Activated naive CD8-positive, alpha-beta T cell treated with anti-CD3 and anti-CD28 coated beads for 36 hours (primary cell): ENCODE data around the gene FER. TPM values are rescaled to one million over a fixed set of nuclear protein-coding genes. Genes with fewer than 3 reads are reported as not detected.
"Not testable (repeated sequence)": the region's sequence is repeated elsewhere in the genome, so short reads cannot be mapped to it uniquely, and the experiment has no call there.

Source experiments
- DNase-seq: peaks from one replicate; pipeline ENCODE4 v3.0.0; 2021
- H3K27ac Mint-ChIP-seq: one replicate; pipeline ENCODE4 v1.8.0; 2022; ENCODE audit warnings: mild to moderate bottlenecking, moderate library complexity, mixed read lengths
- H3K27me3 Mint-ChIP-seq: one replicate; pipeline ENCODE4 v1.8.0; 2022; ENCODE audit warnings: mild to moderate bottlenecking, mixed read lengths
- H3K36me3 Mint-ChIP-seq: one replicate; pipeline ENCODE4 v1.8.0; 2021; ENCODE audit warnings: mild to moderate bottlenecking, mixed read lengths
- H3K4me1 Mint-ChIP-seq: one replicate; pipeline ENCODE4 v1.8.0; 2021; ENCODE audit warnings: mixed read lengths
- H3K4me3 Mint-ChIP-seq: one replicate; pipeline ENCODE4 v1.8.0; 2022; ENCODE audit warnings: mild to moderate bottlenecking, moderate library complexity, mixed read lengths
- H3K9me3 Mint-ChIP-seq: one replicate; pipeline ENCODE4 v1.8.0; 2022; ENCODE audit warnings: mixed read lengths
- total RNA-seq, 2 experiments: library from RNA; stranded (reverse); gene quantifications; one replicate each; pipeline ENCODE4 v1.2.3, GENCODE V29; 2021

FER gene
- total RNA-seq, 2 experiments from 2014 or later = 9.0 to 9.1 TPM

DNA sequence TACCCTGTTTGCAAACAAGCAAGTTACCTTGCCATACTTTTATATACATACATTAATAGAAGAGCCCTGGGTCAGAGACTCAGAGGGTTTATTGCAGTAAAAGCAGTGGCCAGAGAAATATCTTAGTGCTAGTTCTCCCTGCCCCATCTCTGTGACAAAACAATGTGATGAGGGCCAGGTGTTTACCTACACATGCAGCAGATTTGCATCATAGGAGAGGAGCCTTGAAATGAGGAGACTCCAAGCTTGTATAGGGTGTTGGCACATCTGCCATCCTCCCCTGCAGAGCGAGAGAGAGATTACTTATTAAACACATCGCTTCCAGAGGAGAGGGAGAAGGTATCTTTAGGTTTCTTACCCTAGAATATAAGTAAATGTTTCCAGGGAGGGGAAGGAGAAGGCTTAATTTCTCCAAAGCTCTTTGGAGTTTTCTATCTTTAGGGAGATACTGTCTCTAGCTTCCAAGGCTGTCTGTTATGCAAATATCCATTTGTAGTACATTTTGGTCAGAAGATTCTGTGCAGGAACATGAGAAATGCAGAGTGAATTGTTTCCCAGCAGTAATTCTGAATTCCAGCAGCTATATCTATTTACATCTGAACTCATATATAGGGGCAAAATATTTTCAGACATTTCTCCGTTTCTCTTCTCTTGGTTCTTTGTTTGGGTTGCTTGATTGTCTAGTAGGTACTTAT lies 15.7 kb downstream of the FER start:
- peaks cover 26% of the 10 kb centered on the region for H3K4me1 Mint-ChIP-seq

DNA sequence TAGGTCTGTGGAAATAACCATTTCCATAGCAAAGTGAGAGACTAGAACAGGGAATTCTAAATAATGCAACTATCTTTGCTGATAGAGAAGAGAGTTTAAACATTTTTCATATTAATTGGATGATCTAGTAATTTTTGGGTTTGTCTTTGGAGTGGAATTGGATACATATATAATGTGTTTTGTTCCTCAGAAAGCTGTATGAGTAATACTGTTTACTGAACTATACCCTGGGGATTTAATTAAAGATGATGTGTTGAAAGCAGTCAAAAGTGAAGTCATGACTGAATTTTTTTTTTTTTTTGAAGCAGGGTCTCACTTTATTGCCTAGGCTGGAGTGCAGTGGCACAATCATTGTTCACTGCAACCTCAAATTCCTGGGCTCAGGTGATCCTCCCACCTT lies 17.9 kb downstream of the FER start:
- peaks cover 4% of the 10 kb centered on the region for H3K36me3 Mint-ChIP-seq
- H3K4me1 Mint-ChIP-seq = peaks cover 24% of the 10 kb centered on the region
- no peaks in the 10 kb centered on the region for H3K9me3 Mint-ChIP-seq
- no peak overlapping the region for H3K27ac Mint-ChIP-seq
- no peak overlapping the region for H3K4me3 Mint-ChIP-seq
- no peaks in the 10 kb centered on the region for H3K27me3 Mint-ChIP-seq
- no peak for DNase-seq

More for the DNA sequence above, 15.7 kb downstream of the FER start:
- Mint-ChIP-seq H3K27me3 (no peaks in the 10 kb centered on the region), H3K27ac (no peak overlapping the region), H3K36me3 (peaks cover 11% of the 10 kb centered on the region), H3K4me3 (no peak overlapping the region), H3K9me3 (peaks cover 5% of the 10 kb centered on the region)
- no peak for DNase-seq

DNA sequence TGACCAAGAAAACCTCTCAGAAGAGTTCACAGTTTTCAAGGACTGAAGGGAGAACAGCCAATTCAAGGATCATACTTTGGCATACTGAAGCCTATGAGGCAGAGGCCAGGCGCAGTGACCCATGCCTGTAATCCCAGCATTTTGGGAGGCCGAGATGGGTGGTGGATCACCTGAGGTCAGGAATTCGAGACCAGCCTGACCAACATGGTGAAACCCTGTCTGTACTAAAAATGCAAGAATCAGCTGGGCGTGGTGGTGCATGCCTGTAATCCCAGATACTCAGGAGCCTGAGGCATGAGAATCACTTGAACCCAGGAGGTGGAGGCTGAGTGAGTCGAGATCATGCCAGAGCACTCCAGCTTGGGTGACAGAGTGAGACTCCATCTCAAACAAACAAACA lies 19.2 kb downstream of the FER start:
- not testable (repeated sequence) for H3K9me3 Mint-ChIP-seq, H3K36me3 Mint-ChIP-seq, H3K27ac Mint-ChIP-seq, H3K27me3 Mint-ChIP-seq, DNase-seq, H3K4me3 Mint-ChIP-seq
- H3K4me1 Mint-ChIP-seq = peaks cover 21% of the 10 kb centered on the region

DNA sequence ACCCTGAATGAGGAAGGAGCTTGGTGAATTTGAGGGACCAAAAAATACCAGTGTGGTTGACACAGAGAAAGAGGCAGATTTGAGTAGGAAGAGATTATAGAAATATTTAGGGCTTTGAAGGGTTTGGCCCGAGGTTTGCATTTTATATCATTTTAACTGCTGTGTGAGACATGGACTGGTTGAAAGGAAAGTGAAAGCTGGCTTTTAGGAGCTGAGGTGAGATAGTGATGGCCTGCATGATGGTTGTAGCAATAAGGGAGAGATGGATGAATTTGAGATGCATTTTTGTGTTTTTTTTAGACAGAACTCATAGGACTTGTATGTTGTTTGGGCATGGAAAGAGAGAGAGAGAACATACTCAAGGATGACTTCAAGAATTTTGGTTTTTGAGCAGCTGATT lies 21.7 kb downstream of the FER start:
- Mint-ChIP-seq H3K27ac (peak overlapping the region; percentile 12), H3K9me3 (peaks cover 8% of the 10 kb centered on the region), H3K27me3 (no peaks in the 10 kb centered on the region), H3K36me3 (peaks cover 7% of the 10 kb centered on the region), H3K4me3 (no peak overlapping the region), H3K4me1 (peaks cover 12% of the 10 kb centered on the region)
- no peak for DNase-seq

DNA sequence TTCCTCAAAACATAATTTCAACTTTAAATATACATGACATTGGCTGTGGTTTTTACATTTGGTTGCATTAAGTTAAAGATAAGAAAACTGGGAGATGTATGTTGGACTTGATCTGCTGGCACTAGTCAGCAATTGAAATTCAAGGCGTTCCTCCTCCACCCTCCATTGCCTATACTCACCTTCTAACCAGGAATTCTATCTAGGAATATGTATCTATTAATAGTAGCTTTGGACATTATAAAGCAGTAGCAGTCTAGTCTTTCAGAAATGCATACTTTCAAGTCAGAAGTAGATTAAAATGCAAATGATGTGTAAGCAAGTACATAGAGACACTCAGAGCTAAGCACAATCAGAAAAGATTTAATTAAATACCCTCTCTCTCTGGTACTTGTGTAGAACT lies 24.9 kb downstream of the FER start:
- Mint-ChIP-seq H3K9me3 (peaks cover 11% of the 10 kb centered on the region), H3K27me3 (no peaks in the 10 kb centered on the region), H3K4me1 (peaks cover 7% of the 10 kb centered on the region), H3K36me3 (peaks cover 15% of the 10 kb centered on the region), H3K27ac (no peak overlapping the region), H3K4me3 (no peak overlapping the region)
- no peak for DNase-seq

DNA sequence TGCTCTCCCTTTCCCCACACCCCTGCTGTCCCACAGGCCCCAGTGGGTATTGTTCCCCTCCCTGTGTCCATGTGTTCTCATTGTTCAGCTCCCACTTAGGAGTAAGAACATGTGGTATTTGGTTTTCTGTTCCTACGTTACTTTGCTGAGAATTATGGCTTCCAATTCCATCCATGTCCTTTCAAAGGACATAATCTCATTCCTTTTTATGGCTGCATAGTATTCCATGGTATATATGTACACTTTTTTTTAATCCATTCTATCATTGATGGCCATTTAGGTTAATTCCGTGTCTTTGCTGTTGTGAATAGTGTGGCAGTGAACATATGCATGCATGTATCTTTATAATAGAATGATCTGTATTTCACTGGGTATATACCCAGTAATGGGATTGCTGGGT lies 25.6 kb downstream of the FER start:
- Mint-ChIP-seq H3K27me3 (no peaks in the 10 kb centered on the region), H3K36me3 (peaks cover 18% of the 10 kb centered on the region)
- no peak for DNase-seq

DNA sequence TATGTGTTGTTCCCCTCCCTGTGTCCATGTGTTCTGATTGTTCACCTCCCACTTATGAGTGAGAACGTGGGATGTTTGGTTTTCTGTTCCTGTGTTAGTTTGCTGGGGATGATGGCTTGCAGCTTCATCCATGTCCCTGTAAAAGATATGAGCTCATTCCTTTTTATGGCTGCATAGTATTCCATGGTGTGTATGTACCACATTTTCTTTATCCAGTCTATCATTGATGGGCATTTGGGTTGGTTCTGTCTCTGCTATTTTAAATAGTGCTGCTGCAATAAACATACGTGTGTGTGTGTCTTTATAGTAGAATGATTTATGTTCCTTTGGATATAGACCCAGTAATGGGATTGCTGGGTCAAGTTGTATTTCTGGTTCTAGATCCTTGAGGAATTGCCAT lies 26.4 kb downstream of the FER start:
- not testable (repeated sequence) for H3K4me3 Mint-ChIP-seq, H3K27me3 Mint-ChIP-seq, H3K27ac Mint-ChIP-seq, DNase-seq, H3K4me1 Mint-ChIP-seq
- Mint-ChIP-seq H3K36me3 (peaks cover 24% of the 10 kb centered on the region), H3K9me3 (peaks cover 14% of the 10 kb centered on the region)

More for the DNA sequence above, 25.6 kb downstream of the FER start:
- H3K9me3 Mint-ChIP-seq = peaks cover 11% of the 10 kb centered on the region
- no peak overlapping the region for H3K27ac Mint-ChIP-seq
- peaks cover 7% of the 10 kb centered on the region for H3K4me1 Mint-ChIP-seq
- H3K4me3 Mint-ChIP-seq = no peak overlapping the region

DNA sequence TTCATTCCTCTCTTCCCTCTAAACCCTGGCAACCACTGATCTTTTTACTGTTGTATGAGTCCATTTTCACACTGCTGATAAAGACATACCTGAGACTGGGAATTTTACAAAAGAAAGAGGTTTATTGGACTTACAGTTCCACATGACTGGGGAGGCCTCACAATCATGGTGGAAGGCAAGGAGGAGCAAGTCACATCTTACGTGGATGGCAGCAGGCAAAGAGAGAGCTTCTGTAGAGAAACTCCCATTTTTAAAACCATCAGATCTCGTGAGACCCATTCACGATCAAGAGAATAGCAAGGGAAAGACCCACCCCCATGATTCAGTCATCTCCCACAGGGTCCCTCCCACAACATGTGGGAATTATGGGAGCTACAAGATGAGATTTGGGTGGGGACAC lies 29.9 kb downstream of the FER start:
- not testable (repeated sequence) for H3K4me3 Mint-ChIP-seq, DNase-seq, H3K27me3 Mint-ChIP-seq, H3K27ac Mint-ChIP-seq, H3K4me1 Mint-ChIP-seq
- H3K36me3 Mint-ChIP-seq = peaks cover 28% of the 10 kb centered on the region
- H3K9me3 Mint-ChIP-seq = peaks cover 16% of the 10 kb centered on the region

DNA sequence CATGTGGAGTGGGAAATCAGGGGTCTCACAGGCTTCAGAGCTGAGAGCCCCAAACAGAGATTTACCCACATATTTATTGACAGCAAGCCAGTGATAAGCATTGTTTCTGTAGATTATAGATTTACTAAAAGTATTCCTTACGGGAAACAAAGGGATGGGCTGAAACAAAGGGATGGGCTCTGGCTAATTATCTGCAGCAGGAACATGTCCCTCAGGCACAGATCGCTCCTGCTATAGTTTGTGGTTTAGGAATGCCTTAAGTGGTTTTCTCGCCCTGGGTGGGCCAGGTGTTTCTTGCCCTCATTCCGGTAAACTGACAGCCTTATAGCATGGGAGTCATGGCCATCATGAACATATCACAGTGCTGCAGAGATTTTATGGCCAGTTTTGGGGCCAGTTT lies 36.9 kb downstream of the FER start:
- H3K4me3 Mint-ChIP-seq, H3K27ac Mint-ChIP-seq, H3K9me3 Mint-ChIP-seq, DNase-seq, H3K27me3 Mint-ChIP-seq: not testable (repeated sequence)
- Mint-ChIP-seq H3K4me1 (peaks cover 11% of the 10 kb centered on the region), H3K36me3 (peaks cover 18% of the 10 kb centered on the region)

DNA sequence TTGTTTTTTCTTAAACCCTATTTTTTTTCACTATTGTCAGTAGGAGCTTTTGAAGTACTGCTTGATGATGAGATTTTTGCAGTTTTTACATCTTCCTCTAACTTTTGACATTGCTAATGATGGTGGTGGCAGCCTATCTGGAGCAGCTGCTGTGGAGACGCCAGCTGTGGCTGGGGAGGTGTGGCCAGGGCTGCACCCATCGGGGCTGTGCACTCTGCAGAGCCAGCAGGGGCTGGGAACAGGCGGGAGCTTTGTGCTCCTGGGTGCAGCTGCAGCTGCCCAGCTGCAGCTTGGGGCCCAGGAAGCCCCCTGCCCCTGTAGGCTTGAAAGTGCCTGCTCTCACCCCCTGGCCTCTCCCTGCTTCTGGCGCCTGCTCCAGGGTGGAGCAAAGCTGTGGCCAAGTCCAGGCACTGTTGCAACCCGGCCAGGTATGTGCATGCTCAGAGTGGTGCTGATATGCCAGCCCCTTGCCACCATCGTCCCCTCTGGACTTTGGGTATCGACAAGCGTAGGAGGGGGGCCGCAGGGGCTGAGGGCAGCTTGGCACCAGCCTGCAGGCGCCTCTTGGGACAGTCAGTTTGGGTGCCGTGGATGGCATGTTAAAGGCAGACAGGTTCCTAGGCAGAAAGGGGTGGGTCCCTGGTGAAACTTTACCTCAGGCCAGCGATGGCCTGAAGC lies 39.2 kb downstream of the FER start:
- Mint-ChIP-seq H3K4me3 (no peak overlapping the region), H3K27ac (no peak overlapping the region)

DNA sequence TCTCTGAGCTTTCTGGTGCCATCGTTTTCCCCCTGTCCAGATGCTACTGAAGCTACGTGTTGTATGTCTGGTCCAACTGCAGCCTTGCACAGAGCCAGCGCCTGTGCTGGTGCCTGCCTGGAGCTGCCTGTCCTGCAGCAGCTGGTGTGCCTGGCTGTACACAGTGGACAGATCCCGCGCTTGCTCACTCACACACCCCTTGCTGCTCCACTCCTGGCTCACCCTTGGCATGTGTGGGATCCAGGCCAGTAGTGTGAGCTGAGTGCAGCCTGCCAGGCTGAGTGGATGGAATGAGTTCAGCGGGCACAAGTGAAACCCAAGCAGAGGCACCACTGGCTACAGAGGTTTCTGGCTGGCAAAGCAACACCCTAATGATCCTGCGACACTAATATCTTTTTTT lies 40.4 kb downstream of the FER start:
- peaks cover 22% of the 10 kb centered on the region for H3K36me3 Mint-ChIP-seq
- no peak overlapping the region for H3K27ac Mint-ChIP-seq
- no peaks in the 10 kb centered on the region for H3K27me3 Mint-ChIP-seq
- no peak for DNase-seq
- H3K4me1 Mint-ChIP-seq = peaks cover 12% of the 10 kb centered on the region
- H3K9me3 Mint-ChIP-seq = peaks cover 2% of the 10 kb centered on the region
- H3K4me3 Mint-ChIP-seq = no peak overlapping the region

More for the DNA sequence above, 39.2 kb downstream of the FER start:
- peaks cover 22% of the 10 kb centered on the region for H3K36me3 Mint-ChIP-seq
- H3K27me3 Mint-ChIP-seq = no peaks in the 10 kb centered on the region
- no peak for DNase-seq
- peaks cover 4% of the 10 kb centered on the region for H3K9me3 Mint-ChIP-seq
- peaks cover 13% of the 10 kb centered on the region for H3K4me1 Mint-ChIP-seq

DNA sequence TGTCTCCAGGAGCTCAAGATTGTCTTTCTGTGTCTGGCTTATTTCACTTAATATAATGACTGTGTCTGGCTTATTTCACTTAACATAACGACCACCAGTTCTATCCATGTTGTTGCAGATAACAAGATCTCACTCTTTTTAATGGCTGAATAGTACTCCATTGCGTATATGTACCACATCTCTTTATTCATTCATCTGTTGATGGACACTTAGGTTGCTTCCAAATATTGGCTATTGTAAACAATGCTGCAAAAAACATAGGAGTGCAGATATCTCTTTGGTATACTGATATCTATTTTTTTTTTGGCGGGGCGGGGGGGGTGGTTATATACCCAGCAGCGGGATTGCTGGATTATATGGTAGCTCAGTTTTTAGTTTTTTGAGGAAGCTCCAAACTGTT lies 45.5 kb downstream of the FER start:
- H3K4me3 Mint-ChIP-seq = no peak overlapping the region

DNA sequence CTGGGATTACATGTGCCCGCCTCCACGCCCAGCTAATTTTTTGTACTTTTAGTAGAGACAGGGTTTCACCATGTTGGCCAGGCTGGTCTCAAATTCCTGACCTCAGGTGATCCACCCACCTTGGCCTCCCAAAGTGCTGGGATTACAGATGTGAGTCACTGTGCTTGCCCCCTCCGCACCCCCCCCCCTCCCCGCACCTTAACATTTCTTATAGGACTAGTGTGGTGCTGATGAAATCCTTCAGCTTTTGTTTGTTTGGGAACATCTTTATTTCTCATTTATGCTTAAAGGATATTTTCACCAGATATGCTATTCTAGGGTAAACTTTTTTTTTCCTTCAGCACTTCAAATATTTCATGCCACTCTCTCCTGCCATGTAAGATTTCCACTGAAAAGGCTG lies 46.7 kb downstream of the FER start:
- peaks cover 24% of the 10 kb centered on the region for H3K36me3 Mint-ChIP-seq
- not testable (repeated sequence) for H3K9me3 Mint-ChIP-seq, H3K27me3 Mint-ChIP-seq, H3K4me1 Mint-ChIP-seq, H3K4me3 Mint-ChIP-seq, DNase-seq, H3K27ac Mint-ChIP-seq

More for the DNA sequence above, 45.5 kb downstream of the FER start:
- H3K36me3 Mint-ChIP-seq = peaks cover 24% of the 10 kb centered on the region
- no peak overlapping the region for H3K27ac Mint-ChIP-seq
- H3K4me1 Mint-ChIP-seq = peaks cover 7% of the 10 kb centered on the region
- no peaks in the 10 kb centered on the region for H3K27me3 Mint-ChIP-seq
- DNase-seq = no peak
- peaks cover 3% of the 10 kb centered on the region for H3K9me3 Mint-ChIP-seq

DNA sequence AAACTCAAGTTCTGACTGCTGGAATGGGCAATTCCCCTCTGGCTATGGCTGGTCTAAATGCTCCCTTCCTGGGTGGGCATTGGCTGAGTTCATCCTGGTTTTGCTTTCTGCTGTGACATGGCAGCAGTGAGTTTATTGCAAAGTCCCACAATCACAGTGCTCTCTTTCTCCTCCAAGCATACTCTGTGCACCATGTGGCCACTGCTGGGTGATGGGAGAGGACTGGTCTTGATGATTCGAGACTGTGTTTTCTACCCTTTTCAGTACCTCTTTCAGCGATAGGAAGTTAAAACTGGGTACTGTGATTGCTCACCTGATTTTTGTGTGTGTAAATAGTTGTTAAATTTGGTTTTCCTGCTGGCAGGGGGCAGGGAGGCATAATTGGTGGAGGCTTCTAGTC lies 49.7 kb downstream of the FER start:
- DNase-seq = no peak
- peaks cover 30% of the 10 kb centered on the region for H3K36me3 Mint-ChIP-seq
- peaks cover 6% of the 10 kb centered on the region for H3K9me3 Mint-ChIP-seq

DNA sequence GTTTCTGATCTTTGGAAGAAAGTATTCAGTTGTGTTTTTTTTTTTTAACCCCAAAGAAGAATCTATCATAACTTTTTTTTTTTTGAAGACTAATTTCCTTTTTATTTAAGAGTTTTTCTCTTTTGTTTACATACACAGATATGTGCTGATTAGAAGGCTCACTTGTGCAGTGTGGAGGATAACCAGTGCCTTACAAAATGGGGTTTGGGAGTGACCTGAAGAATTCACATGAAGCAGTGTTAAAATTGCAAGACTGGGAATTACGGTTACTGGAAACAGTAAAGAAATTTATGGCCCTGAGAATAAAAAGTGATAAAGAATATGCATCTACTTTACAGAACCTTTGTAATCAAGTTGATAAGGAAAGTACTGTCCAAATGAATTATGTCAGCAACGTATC lies 50.3 kb downstream of the FER start:
- peaks cover 34% of the 10 kb centered on the region for H3K36me3 Mint-ChIP-seq
- no peaks in the 10 kb centered on the region for H3K27me3 Mint-ChIP-seq
- no peak overlapping the region for H3K4me3 Mint-ChIP-seq
- H3K9me3 Mint-ChIP-seq = peaks cover 7% of the 10 kb centered on the region
- H3K4me1 Mint-ChIP-seq = peaks cover 5% of the 10 kb centered on the region
- DNase-seq = no peak
- H3K27ac Mint-ChIP-seq = no peak overlapping the region

More for the DNA sequence above, 49.7 kb downstream of the FER start:
- H3K27me3 Mint-ChIP-seq = no peaks in the 10 kb centered on the region
- H3K4me1 Mint-ChIP-seq = peaks cover 5% of the 10 kb centered on the region
- H3K27ac Mint-ChIP-seq = no peak overlapping the region
- H3K4me3 Mint-ChIP-seq = no peak overlapping the region
